ENCODE results near the gene SPIRE2. TPM values are rescaled to one million over a fixed set of nuclear protein-coding genes. Genes with fewer than 3 reads are reported as not detected.

SPIRE2 gene
- total RNA-seq, 1 donor from 2014 or later, result 9.5 TPM

GRCh38 chr16:89861648-89862047, 33.4 kb downstream of the SPIRE2 start:
- no peak for TF ChIP-seq CTCF (IDR thresholded peaks at IDR 0.05)
- Histone ChIP-seq H3K27ac (no peak overlapping the region), H3K9me3 (no peaks in the 10 kb centered on the region), H3K4me1 (peaks cover 18% of the 10 kb centered on the region), H3K27me3 (no peaks in the 10 kb centered on the region), H3K4me3 (no peak overlapping the region), H3K36me3 (no peaks in the 10 kb centered on the region)
- ATAC-seq, result no peak
- intact Hi-C loops (cut with DNase I), result no loop called here
- no peak for DNase-seq

GRCh38 chr16:89862732-89863131, 34.5 kb downstream of the SPIRE2 start:
- Histone ChIP-seq H3K36me3 (no peaks in the 10 kb centered on the region), H3K27ac (no peak overlapping the region), H3K9me3 (no peaks in the 10 kb centered on the region), H3K4me1 (peaks cover 18% of the 10 kb centered on the region), H3K27me3 (no peaks in the 10 kb centered on the region), H3K4me3 (no peak overlapping the region)
- intact Hi-C loops (cut with DNase I), result no loop called here
- ATAC-seq, result no peak
- TF ChIP-seq CTCF (IDR thresholded peaks at IDR 0.05), result no peak
- no peak for DNase-seq

- ATAC-seq (peak; percentile 74), DNase-seq (peak; percentile 76)
- TF ChIP-seq CTCF (IDR thresholded peaks at IDR 0.05), result no peak
- Histone ChIP-seq H3K4me1 (peaks cover 18% of the 10 kb centered on the region), H3K9me3 (no peaks in the 10 kb centered on the region), H3K4me3 (peak overlapping the region; percentile 19), H3K27ac (peak overlapping the region; percentile 84), H3K36me3 (no peaks in the 10 kb centered on the region), H3K27me3 (no peaks in the 10 kb centered on the region)
- intact Hi-C loops (cut with DNase I), result no loop called here
These were observed 35.7 kb downstream of the SPIRE2 start for GRCh38 chr16:89863741-89864526.

GRCh38 chr16:89864527-89864820, 36.2 kb downstream of the SPIRE2 start:
- Histone ChIP-seq H3K4me1 (peaks cover 18% of the 10 kb centered on the region), H3K27ac (peak overlapping the region; percentile 84), H3K4me3 (no peak overlapping the region), H3K9me3 (no peaks in the 10 kb centered on the region), H3K27me3 (no peaks in the 10 kb centered on the region), H3K36me3 (no peaks in the 10 kb centered on the region)
- intact Hi-C loops (cut with DNase I), result no loop called here
- ATAC-seq (no peak), DNase-seq (no peak)
- no peak for TF ChIP-seq CTCF (IDR thresholded peaks at IDR 0.05)

- intact Hi-C loops (cut with DNase I), result no loop called here
- ATAC-seq, result no peak
- no peaks in the 10 kb centered on the region for H3K36me3 ChIP-seq
- no peaks in the 10 kb centered on the region for H3K27me3 ChIP-seq
- no peak for DNase-seq
- H3K4me3 ChIP-seq, result no peak overlapping the region
- H3K9me3 ChIP-seq, result no peaks in the 10 kb centered on the region
- H3K4me1 ChIP-seq, result peaks cover 26% of the 10 kb centered on the region
- no peak overlapping the region for H3K27ac ChIP-seq
- no peak for TF ChIP-seq CTCF (IDR thresholded peaks at IDR 0.05)
These were observed 39.6 kb downstream of the SPIRE2 start for GRCh38 chr16:89867918-89868317.

- H3K9me3 ChIP-seq, result no peaks in the 10 kb centered on the region
- no peak overlapping the region for H3K4me3 ChIP-seq
- DNase-seq, result no peak
- peaks cover 19% of the 10 kb centered on the region for H3K4me1 ChIP-seq
- intact Hi-C loops (cut with DNase I), result no loop called here
- TF ChIP-seq CTCF (IDR thresholded peaks at IDR 0.05), result no peak
- H3K36me3 ChIP-seq, result peaks cover 2% of the 10 kb centered on the region
- no peaks in the 10 kb centered on the region for H3K27me3 ChIP-seq
- no peak for ATAC-seq
- H3K27ac ChIP-seq, result no peak overlapping the region
These were observed 41.6 kb downstream of the SPIRE2 start for GRCh38 chr16:89869911-89870310.
